IMR-90 (cell line): ENCODE measurements around the gene KAZALD1. TPM values are rescaled to one million over a fixed set of nuclear protein-coding genes. Genes with fewer than 3 reads are reported as not detected.

Experiments
- ATAC-seq: fragments of 200-7000 bp; cut with Tn5 transposase; 2 replicates; pipeline ENCODE4 v1.9.1; 2020; ENCODE audit warnings: low read depth, mild to moderate bottlenecking, moderate library complexity
- BruUV-seq: library from RNA; stranded (reverse); fragments of 400-500 nt; replicated peaks from 2 replicates; lab custom pipeline; 2021; lab: Mats Ljungman, UMichigan
- CTCF ChIA-PET: fragments of 300-600 bp; formaldehyde crosslinking; extraction: SDS; loops from one replicate; lab custom pipeline; 2021; ENCODE audit warnings: antibody characterized with exemption; lab: Yijun Ruan, JAX
- POLR2A ChIA-PET: fragments of 300-600 bp; sonication (Branson Sonifier 250); formaldehyde crosslinking; loops from one replicate; lab custom pipeline; 2022; ENCODE audit warnings: antibody characterized with exemption; ENCODE audit not compliant: unreplicated experiment; lab: Charles Lee
- DNase-seq: peaks from one replicate; pipeline ENCODE4 v3.0.0; 2013
- H2AFZ ChIP-seq: replicated peaks from 2 replicates; pipeline ENCODE3; 2013; ENCODE audit warnings: low read length, mild to moderate bottlenecking; ENCODE audit not compliant: poor library complexity
- H2AK5ac ChIP-seq: 2 replicates; pipeline ENCODE4 v1.6.1; 2013; ENCODE audit warnings: low read depth, low read length, inconsistent platforms
- H2AK9ac ChIP-seq: replicated peaks from 2 replicates; pipeline ENCODE3; 2013; ENCODE audit warnings: mild to moderate bottlenecking, low read depth, low read length, moderate library complexity; ENCODE audit not compliant: poor library complexity
- H2BK120ac ChIP-seq: 2 replicates; pipeline ENCODE4 v1.6.1; 2013; ENCODE audit warnings: low read depth, low read length, inconsistent platforms
- H2BK15ac ChIP-seq: 3 replicates; pipeline ENCODE4 v1.6.1; 2013; ENCODE audit warnings: low read depth, low read length, inconsistent platforms
- H2BK20ac ChIP-seq: 2 replicates; pipeline ENCODE4 v1.6.1; 2013; ENCODE audit warnings: low read depth, mild to moderate bottlenecking, inconsistent platforms, low read length, moderate library complexity
- H2BK5ac ChIP-seq: 2 replicates; pipeline ENCODE4 v1.6.1; 2013; ENCODE audit warnings: mild to moderate bottlenecking, low read depth, low read length, inconsistent platforms; ENCODE audit not compliant: poor library complexity, severe bottlenecking
- H3K14ac ChIP-seq: replicated peaks from 2 replicates; pipeline ENCODE4 v1.6.1; 2013; ENCODE audit warnings: low read depth, low read length, inconsistent platforms
- H3K18ac ChIP-seq: 2 replicates; pipeline ENCODE4 v1.6.1; 2013; ENCODE audit warnings: low read depth, low read length, control low read depth
- H3K23ac ChIP-seq: 2 replicates; pipeline ENCODE4 v1.6.1; 2013; ENCODE audit warnings: low read depth, low read length, inconsistent platforms
- H3K27ac ChIP-seq: 2 replicates; pipeline ENCODE4 v1.5.1; 2013; ENCODE audit warnings: mild to moderate bottlenecking, control low read depth, low read length; ENCODE audit not compliant: insufficient read depth
- H3K27me3 ChIP-seq: 2 replicates; pipeline ENCODE4 v1.6.1; 2013; ENCODE audit warnings: low read length; ENCODE audit not compliant: control insufficient read depth, insufficient read depth
- H3K36me3 ChIP-seq: 2 replicates; pipeline ENCODE4 v1.6.1; 2013; ENCODE audit warnings: low read length, mixed read lengths; ENCODE audit not compliant: control insufficient read depth, insufficient read depth
- H3K4ac ChIP-seq: 2 replicates; pipeline ENCODE4 v1.6.1; 2013; ENCODE audit warnings: low read depth, low read length, inconsistent platforms
- H3K4me1 ChIP-seq: 2 replicates; pipeline ENCODE4 v1.6.1; 2013; ENCODE audit warnings: low read length, mixed read lengths; ENCODE audit not compliant: control insufficient read depth, insufficient read depth
- H3K4me2 ChIP-seq: 2 replicates; pipeline ENCODE4 v1.6.1; 2013; ENCODE audit warnings: low read depth, mild to moderate bottlenecking, control low read depth, low read length, moderate library complexity
- H3K4me3 ChIP-seq: 2 replicates; pipeline ENCODE4 v1.5.1; 2013; ENCODE audit warnings: low read depth, mild to moderate bottlenecking, control low read depth, low read length, moderate library complexity; ENCODE audit not compliant: insufficient read depth
- H3K56ac ChIP-seq: 2 replicates; pipeline ENCODE4 v1.6.1; 2013; ENCODE audit warnings: low read length, inconsistent platforms; ENCODE audit not compliant: insufficient read depth; ENCODE audit errors: extremely low read depth
- H3K79me1 ChIP-seq, 2 experiments: 2 replicates each; pipeline ENCODE4 v1.6.1; 2013; ENCODE audit warnings: low read length in 2 of 2, inconsistent platforms in 1 of 2, low read depth in 1 of 2
- H3K9ac ChIP-seq: 2 replicates; pipeline ENCODE4 v1.6.1; 2013; ENCODE audit warnings: low read depth, low read length, control low read depth
- H3K9me1 ChIP-seq: 2 replicates; pipeline ENCODE4 v1.6.1; 2013; ENCODE audit warnings: low read length, inconsistent platforms; ENCODE audit not compliant: insufficient read depth
- H3K9me3 ChIP-seq: 2 replicates; pipeline ENCODE4 v1.6.1; 2013; ENCODE audit warnings: low read length; ENCODE audit not compliant: control insufficient read depth, insufficient read depth
- H4K20me1 ChIP-seq: 2 replicates; pipeline ENCODE4 v1.6.1; 2013; ENCODE audit warnings: low read length, inconsistent platforms; ENCODE audit not compliant: insufficient read depth
- H4K5ac ChIP-seq: 2 replicates; pipeline ENCODE4 v1.6.1; 2013; ENCODE audit warnings: mild to moderate bottlenecking, low read depth, low read length, control low read depth
- H4K8ac ChIP-seq, 2 experiments: 2 replicates each; pipeline ENCODE4 v1.6.1; 2013; ENCODE audit warnings: low read depth in 2 of 2, low read length in 2 of 2, control low read depth in 1 of 2, inconsistent platforms in 1 of 2
- H4K91ac ChIP-seq: 2 replicates; pipeline ENCODE4 v1.6.1; 2013; ENCODE audit warnings: low read depth, low read length, inconsistent platforms; ENCODE audit not compliant: insufficient read depth
- BHLHE40 ChIP-seq: fragments of 150-350 bp; IDR thresholded peaks from 2 replicates; pipeline ENCODE4 v1.6.1; 2016; ENCODE audit warnings: mild to moderate bottlenecking, low read depth, low read length
- CHD1 ChIP-seq: IDR thresholded peaks from 2 replicates; pipeline ENCODE4 v1.6.1; 2012; ENCODE audit warnings: low read depth, low read length, improper control_type of control experiment
- FOS ChIP-seq: fragments of 150-350 bp; IDR thresholded peaks from 2 replicates; pipeline ENCODE4 v1.6.1; 2016; ENCODE audit warnings: low read depth, low read length
- MAFK ChIP-seq: IDR thresholded peaks from 2 replicates; pipeline ENCODE4 v1.6.1; 2012; ENCODE audit warnings: low read depth, low read length, improper control_type of control experiment
- MAZ ChIP-seq: IDR thresholded peaks from 2 replicates; pipeline ENCODE4 v1.6.1; 2012; ENCODE audit warnings: low read depth, mild to moderate bottlenecking, low read length, improper control_type of control experiment, moderate library complexity, borderline replicate concordance
- POLR2A ChIP-seq: IDR thresholded peaks from 2 replicates; pipeline ENCODE4 v1.6.1; 2012; ENCODE audit warnings: mild to moderate bottlenecking, low read depth, low read length
- RAD21 ChIP-seq: IDR thresholded peaks from 2 replicates; pipeline ENCODE4 v1.6.1; 2012; ENCODE audit warnings: low read length, improper control_type of control experiment
- RFX5 ChIP-seq: IDR thresholded peaks from 2 replicates; pipeline ENCODE4 v1.8.0; 2012; ENCODE audit warnings: low read depth, mild to moderate bottlenecking, low read length, moderate library complexity
- SMC3 ChIP-seq: fragments of 150-350 bp; IDR thresholded peaks from 2 replicates; pipeline ENCODE4 v1.6.1; 2016; ENCODE audit warnings: low read depth, mild to moderate bottlenecking, antibody characterized with exemption, low read length, moderate library complexity
- WGBS, 2 experiments: methylation state at CpG; one replicate each; pipeline versions ENCODE4 v1.1.5 to v1.1.7; 2013; ENCODE audit warnings: missing lambda C conversion rate in 2 of 2; ENCODE audit not compliant: insufficient read length in 1 of 2; ENCODE audit errors: extremely low coverage in 2 of 2; 5-methylcytosine and 5-hydroxymethylcytosine counted together
- dilution Hi-C: fragments of 300-500 bp; cut with HindIII; formaldehyde crosslinking; loops from one replicate; pipeline ENCODE4 v1.14.3; 2018; ENCODE audit warnings: low sequenced_read_pairs; ENCODE audit not compliant: unreplicated experiment
- in situ Hi-C: fragments of 300-500 bp; cut with MboI; formaldehyde crosslinking; loops from 3 replicates; pipeline ENCODE4 v1.14.3; 2019; ENCODE audit warnings: low sequenced_read_pairs, inconsistent platforms, mixed read lengths
- intact Hi-C: fragments of 100-400 bp; cut with micrococcal nuclease; formaldehyde crosslinking; loops from 2 replicates; pipeline ENCODE4 v1.10.0; 2022
- polyA plus RNA-seq, 3 experiments: library from polyadenylated mRNA; depleted of rRNA; stranded (reverse); fragments of >200 nt; gene quantifications; 2 replicates each; pipeline ENCODE4 v1.2.3, GENCODE V29; 2012; ENCODE audit warnings: low replicate concordance in 1 of 3
- total RNA-seq: library from RNA; depleted of rRNA; stranded (reverse); fragments of >200 nt; gene quantifications from 2 replicates; pipeline ENCODE4 v1.2.3, GENCODE V29; 2012
- TF ChIP-seq, protein P1 (sequence below): conservative IDR thresholded peaks from 2 replicates; pipeline ENCODE4 v1.5.1; 2012; ENCODE audit warnings: mild to moderate bottlenecking, low read depth, low read length, improper control_type of control experiment
- TF ChIP-seq, protein P2 (sequence below): fragments of 150-350 bp; IDR thresholded peaks from 2 replicates; pipeline ENCODE4 v1.6.1; 2017; ENCODE audit warnings: mild to moderate bottlenecking, antibody characterized with exemption, low read length, low read depth
- TF ChIP-seq, protein P3 (sequence below): fragments of 150-350 bp; IDR thresholded peaks from 2 replicates; pipeline ENCODE4 v1.6.1; 2016; ENCODE audit warnings: low read depth, mild to moderate bottlenecking, low read length, moderate library complexity, borderline replicate concordance

The KAZALD1 gene
- total and polyA plus RNA-seq, 2 of the 4 experiments (the other 2 are of a cell fraction), result 9.1 to 18.6 TPM

DNA sequence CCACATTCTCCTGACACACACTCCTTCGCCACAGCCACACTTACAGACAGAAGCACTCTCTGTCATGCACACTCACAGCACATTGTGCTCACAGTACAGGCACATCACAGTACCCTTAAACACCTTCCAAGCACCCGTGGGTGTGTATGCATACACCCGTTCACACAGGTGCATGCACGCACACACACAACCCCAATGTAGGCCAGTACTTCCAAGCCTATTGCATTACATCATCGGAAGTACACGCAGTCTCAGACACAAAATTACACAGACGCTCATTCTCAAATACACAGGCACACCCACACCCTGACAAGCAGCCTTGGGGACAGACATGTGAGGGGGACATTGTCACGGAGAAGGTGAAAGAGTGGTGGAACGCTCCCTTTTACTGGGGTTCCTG is 11.1 kb downstream of the KAZALD1 start:
- Histone ChIP-seq H3K9me1 (no peaks in the 10 kb centered on the region), H3K79me1 (no peaks in the 10 kb centered on the region), H3K23ac (peak overlapping the region; percentile 29; the same call in 1 of the 2 replicates), H3K56ac (no peak overlapping the region), H3K18ac (no peak overlapping the region), H3K36me3 (no peaks in the 10 kb centered on the region), H2BK120ac (no peak overlapping the region), H2AFZ (no peak overlapping the region), H2BK20ac (no peak overlapping the region), H3K27me3 (peaks cover 48% of the 10 kb centered on the region), H3K27ac (no peak overlapping the region), H2AK9ac (no peak overlapping the region), H3K9ac (no peak overlapping the region), H4K20me1 (no peaks in the 10 kb centered on the region), H4K8ac (no peak overlapping the region), H3K4me3 (no peak overlapping the region), H2AK5ac (no peak overlapping the region), H3K9me3 (no peaks in the 10 kb centered on the region), H4K5ac (no peak overlapping the region), H3K4ac (no peak overlapping the region), H3K4me1 (no peaks in the 10 kb centered on the region), H3K4me2 (no peak overlapping the region), H4K91ac (no peak overlapping the region), H2BK15ac (no peak overlapping the region), H2BK5ac (no peak overlapping the region), H3K14ac (no peak overlapping the region)
- ATAC-seq, result no peak
- dilution Hi-C loops (no loop called here), intact Hi-C loops (no loop called here), in situ Hi-C loops (no loop called here)
- 80% methylated on average over 4 of the region's 9 CpGs; no CpG with 5 or more reads in 1 of the 2 experiments for WGBS, 2 experiments
- POLR2A ChIA-PET, result no interaction called here
- TF ChIP-seq RFX5, result no peak
- TF ChIP-seq, protein P1, sequence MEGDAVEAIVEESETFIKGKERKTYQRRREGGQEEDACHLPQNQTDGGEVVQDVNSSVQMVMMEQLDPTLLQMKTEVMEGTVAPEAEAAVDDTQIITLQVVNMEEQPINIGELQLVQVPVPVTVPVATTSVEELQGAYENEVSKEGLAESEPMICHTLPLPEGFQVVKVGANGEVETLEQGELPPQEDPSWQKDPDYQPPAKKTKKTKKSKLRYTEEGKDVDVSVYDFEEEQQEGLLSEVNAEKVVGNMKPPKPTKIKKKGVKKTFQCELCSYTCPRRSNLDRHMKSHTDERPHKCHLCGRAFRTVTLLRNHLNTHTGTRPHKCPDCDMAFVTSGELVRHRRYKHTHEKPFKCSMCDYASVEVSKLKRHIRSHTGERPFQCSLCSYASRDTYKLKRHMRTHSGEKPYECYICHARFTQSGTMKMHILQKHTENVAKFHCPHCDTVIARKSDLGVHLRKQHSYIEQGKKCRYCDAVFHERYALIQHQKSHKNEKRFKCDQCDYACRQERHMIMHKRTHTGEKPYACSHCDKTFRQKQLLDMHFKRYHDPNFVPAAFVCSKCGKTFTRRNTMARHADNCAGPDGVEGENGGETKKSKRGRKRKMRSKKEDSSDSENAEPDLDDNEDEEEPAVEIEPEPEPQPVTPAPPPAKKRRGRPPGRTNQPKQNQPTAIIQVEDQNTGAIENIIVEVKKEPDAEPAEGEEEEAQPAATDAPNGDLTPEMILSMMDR, result no peak
- no peak for TF ChIP-seq BHLHE40
- TF ChIP-seq CHD1, result no peak
- TF ChIP-seq, protein P2, sequence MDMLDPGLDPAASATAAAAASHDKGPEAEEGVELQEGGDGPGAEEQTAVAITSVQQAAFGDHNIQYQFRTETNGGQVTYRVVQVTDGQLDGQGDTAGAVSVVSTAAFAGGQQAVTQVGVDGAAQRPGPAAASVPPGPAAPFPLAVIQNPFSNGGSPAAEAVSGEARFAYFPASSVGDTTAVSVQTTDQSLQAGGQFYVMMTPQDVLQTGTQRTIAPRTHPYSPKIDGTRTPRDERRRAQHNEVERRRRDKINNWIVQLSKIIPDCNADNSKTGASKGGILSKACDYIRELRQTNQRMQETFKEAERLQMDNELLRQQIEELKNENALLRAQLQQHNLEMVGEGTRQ, result no peak
- TF ChIP-seq FOS, result no peak
- no peak for TF ChIP-seq SMC3
- no peak for TF ChIP-seq RAD21
- no peak for TF ChIP-seq POLR2A
- TF ChIP-seq, protein P3, sequence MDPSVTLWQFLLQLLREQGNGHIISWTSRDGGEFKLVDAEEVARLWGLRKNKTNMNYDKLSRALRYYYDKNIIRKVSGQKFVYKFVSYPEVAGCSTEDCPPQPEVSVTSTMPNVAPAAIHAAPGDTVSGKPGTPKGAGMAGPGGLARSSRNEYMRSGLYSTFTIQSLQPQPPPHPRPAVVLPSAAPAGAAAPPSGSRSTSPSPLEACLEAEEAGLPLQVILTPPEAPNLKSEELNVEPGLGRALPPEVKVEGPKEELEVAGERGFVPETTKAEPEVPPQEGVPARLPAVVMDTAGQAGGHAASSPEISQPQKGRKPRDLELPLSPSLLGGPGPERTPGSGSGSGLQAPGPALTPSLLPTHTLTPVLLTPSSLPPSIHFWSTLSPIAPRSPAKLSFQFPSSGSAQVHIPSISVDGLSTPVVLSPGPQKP, result no peak
- no peak for TF ChIP-seq MAZ
- no peak for TF ChIP-seq MAFK
- no peak for DNase-seq
- BruUV-seq, result no TSS peak
- CTCF ChIA-PET, result no interaction called here
